OCI-LY7 (cell line): ENCODE data around the gene ZFX.

Source experiments
- CTCF ChIP-seq: fragments of 200-600 bp; sonication (generic); conservative IDR thresholded peaks from 2 replicates; pipeline ENCODE4 v1.5.1; 2014; ENCODE audit warnings: mild to moderate bottlenecking, antibody characterized with exemption, low read length, moderate library complexity, mixed read lengths
- EZH2phosphoT487 ChIP-seq: fragments of 200-600 bp; sonication (generic); IDR thresholded peaks from 2 replicates; pipeline ENCODE4 v1.6.1; 2018; ENCODE audit warnings: low read depth, borderline replicate concordance, mild to moderate bottlenecking, mixed run types, antibody characterized with exemption, low read length, moderate library complexity, mixed read lengths

GRCh38 chrX:24229976-24230375 lies 80.4 kb downstream of the ZFX start:
- TF ChIP-seq CTCF (no peak), EZH2phosphoT487 (no peak)
